Activated naive CD8-positive, alpha-beta T cell treated with anti-CD3 and anti-CD28 coated beads, Interleukin-2, amount 50 U/mL, for 24 hours (primary cell): ENCODE measurements around the gene MTA1.

Experiments
- ATAC-seq: fragments of 150-1000 bp; cut with Tn5 transposase; one replicate; pipeline ENCODE4 v1.10.0; 2021
- DNase-seq: peaks from one replicate; pipeline ENCODE4 v3.0.0; 2021
- H3K27ac Mint-ChIP-seq: one replicate; pipeline ENCODE4 v1.8.0; 2021; ENCODE audit warnings: mild to moderate bottlenecking, mixed read lengths
- H3K27me3 Mint-ChIP-seq: one replicate; pipeline ENCODE4 v1.8.0; 2021; ENCODE audit warnings: mixed read lengths
- H3K36me3 Mint-ChIP-seq: one replicate; pipeline ENCODE4 v1.8.0; 2021; ENCODE audit warnings: low read depth, mixed read lengths
- H3K4me1 Mint-ChIP-seq: one replicate; pipeline ENCODE4 v1.8.0; 2021; ENCODE audit warnings: mixed read lengths
- H3K4me3 Mint-ChIP-seq: one replicate; pipeline ENCODE4 v1.8.0; 2021; ENCODE audit warnings: mild to moderate bottlenecking, moderate library complexity, mixed read lengths
- H3K9me3 Mint-ChIP-seq: one replicate; pipeline ENCODE4 v1.8.0; 2021; ENCODE audit warnings: mixed read lengths

The MTA1 gene

DNA sequence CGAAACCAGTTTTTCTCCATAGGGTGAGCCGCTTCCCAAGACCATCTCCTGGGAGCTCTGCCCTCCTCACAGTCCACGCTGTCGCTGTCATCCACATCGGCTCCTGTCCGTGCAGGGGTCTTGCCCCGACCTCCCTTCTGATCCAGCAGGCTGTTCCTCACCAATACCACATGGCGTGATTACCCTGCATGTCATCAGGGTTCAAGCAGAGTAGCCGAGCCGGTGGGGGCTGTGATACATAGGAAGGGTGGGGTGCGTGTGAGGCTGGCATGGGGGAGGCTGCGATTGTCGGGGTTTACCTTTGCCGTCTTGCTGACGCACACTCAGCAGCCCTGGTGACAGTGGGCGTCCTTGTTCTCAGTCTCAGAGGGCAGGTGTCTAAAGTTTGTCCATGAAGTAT is 88.4 kb downstream of the MTA1 start:
- Mint-ChIP-seq H3K4me3 (no peak overlapping the region), H3K27ac (peak overlapping the region; percentile 43), H3K36me3 (no peaks in the 10 kb centered on the region), H3K9me3 (no peaks in the 10 kb centered on the region), H3K4me1 (peaks cover 4% of the 10 kb centered on the region), H3K27me3 (peaks cover 32% of the 10 kb centered on the region)
- ATAC-seq (no peak), DNase-seq (no peak)

DNA sequence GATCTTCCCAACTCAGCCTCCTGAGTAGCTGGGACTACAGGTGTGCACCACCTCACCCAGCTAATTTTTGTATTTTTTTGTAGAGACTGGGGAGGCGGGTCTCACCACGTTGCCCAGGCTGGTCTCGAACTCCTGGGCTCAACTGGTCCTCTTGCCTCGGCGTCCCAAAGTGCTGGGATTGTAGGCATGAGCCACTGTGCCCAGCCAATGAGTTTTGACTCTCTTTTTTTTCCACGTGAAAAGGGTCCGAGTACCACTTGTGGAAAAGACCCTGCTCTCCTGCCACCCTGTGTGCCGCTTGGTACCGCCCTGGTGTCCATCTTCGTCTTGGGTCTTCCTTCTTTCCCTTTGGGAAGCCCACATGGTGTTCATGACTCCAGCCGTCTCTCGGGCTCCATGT is 89.0 kb downstream of the MTA1 start:
- no peaks in the 10 kb centered on the region for H3K9me3 Mint-ChIP-seq
- H3K4me3 Mint-ChIP-seq, result no peak overlapping the region
- no peaks in the 10 kb centered on the region for H3K36me3 Mint-ChIP-seq
- ATAC-seq (no peak), DNase-seq (no peak)
- H3K27ac Mint-ChIP-seq, result no peak overlapping the region
- H3K4me1 Mint-ChIP-seq, result peaks cover 4% of the 10 kb centered on the region
- peaks cover 32% of the 10 kb centered on the region for H3K27me3 Mint-ChIP-seq

DNA sequence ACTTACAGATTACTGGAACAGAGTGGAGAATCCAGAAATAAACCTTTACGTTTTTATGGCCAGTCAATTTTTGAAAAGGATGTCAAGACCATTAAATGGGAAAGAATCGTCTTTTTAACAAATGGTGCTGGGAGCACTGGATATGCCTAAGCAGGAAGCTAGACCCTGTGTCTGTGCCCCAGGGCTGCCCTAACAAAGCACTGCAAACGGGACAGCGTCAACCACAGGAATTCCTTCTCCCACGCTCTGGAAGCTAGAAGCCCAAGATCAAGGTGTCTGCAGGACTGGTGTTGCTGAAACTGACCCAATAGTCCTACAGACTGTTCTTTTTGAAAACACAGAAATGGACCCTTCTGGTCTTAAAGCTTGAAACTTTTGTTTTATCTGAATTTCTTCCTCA is 97.5 kb downstream of the MTA1 start:
- no peak for ATAC-seq
- H3K27me3 Mint-ChIP-seq, result peaks cover 42% of the 10 kb centered on the region
- H3K9me3 Mint-ChIP-seq, result peaks cover 6% of the 10 kb centered on the region
- H3K4me1 Mint-ChIP-seq, result no peaks in the 10 kb centered on the region
- no peak overlapping the region for H3K4me3 Mint-ChIP-seq
- H3K36me3 Mint-ChIP-seq, result no peaks in the 10 kb centered on the region
- no peak for DNase-seq
- no peak overlapping the region for H3K27ac Mint-ChIP-seq

DNA sequence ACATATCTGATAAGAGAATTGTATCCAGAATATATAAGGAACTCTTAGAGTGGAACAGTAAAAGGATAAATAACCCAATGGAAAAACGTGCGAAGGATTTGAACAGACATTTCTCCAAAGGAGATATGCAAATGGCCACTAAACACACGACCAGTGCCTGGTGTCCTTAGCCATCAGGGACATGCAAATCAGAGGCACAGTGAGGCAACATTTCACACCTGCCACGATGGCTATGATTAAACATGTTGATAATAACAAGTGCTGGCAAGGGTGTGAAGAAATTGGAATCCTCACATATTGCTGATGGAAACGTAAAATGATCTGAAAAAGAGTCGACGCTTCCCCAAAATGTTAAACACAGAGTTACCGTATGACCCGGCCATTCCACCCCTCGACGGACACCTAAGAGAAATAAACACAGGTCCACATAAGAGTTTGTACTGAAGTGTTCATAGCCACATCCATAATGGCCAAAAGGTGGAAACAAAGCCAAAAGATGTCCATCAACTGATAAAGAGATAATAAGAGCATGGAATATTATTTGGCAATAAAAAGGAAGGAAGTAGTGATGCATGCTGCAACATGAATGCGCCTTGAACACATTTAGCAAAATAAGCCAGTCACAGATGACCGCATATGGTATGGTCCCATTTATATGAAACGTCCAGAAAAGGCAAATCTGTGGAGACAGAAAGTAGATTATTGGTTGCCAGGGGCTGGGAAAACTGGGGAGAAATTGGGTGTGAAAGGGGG is 100.5 kb downstream of the MTA1 start:
- Mint-ChIP-seq H3K4me3 (no peak overlapping the region), H3K27me3 (peaks cover 33% of the 10 kb centered on the region), H3K4me1 (no peaks in the 10 kb centered on the region), H3K36me3 (no peaks in the 10 kb centered on the region), H3K27ac (peak overlapping the region; percentile 57), H3K9me3 (peaks cover 6% of the 10 kb centered on the region)
- ATAC-seq (no peak), DNase-seq (no peak)
